ENCODE measurements around the gene EIF4EBP2. TPM values are rescaled to one million over a fixed set of nuclear protein-coding genes. Genes with fewer than 3 reads are reported as not detected.

Gene EIF4EBP2
- total and polyA plus RNA-seq, 2 of the 13 experiments (the other 11 are each of a cell fraction or from before 2014, with no cell fraction given) = 16.9 to 22.0 TPM

Other genes with a start within 250 kb of the EIF4EBP2 start
- gene SAR1A, start 233.6 kb upstream of the EIF4EBP2 start, total RNA-seq (2016; rRNA removed; fragmentation: Illumina TruSeq; extraction: Trizol) = 104 and 117 TPM in 2 replicates
- gene SAR1A, start 233.6 kb upstream of the EIF4EBP2 start, polyA plus RNA-seq (2011; rRNA removed) = 42.7 and 51.4 TPM in 2 replicates
- 250 and 371 TPM in 2 replicates for gene PPA1, start 170.7 kb upstream of the EIF4EBP2 start, total RNA-seq (2016; rRNA removed; fragmentation: Illumina TruSeq; extraction: Trizol)
- gene PPA1, start 170.7 kb upstream of the EIF4EBP2 start, polyA plus RNA-seq (2011; rRNA removed) = 104 and 136 TPM in 2 replicates
- gene NPFFR1, start 120.1 kb upstream of the EIF4EBP2 start, total RNA-seq (2016; rRNA removed; fragmentation: Illumina TruSeq; extraction: Trizol) = under 0.01 TPM in 1 of 2 replicates, not detected in the other
- not detected in 2 replicates for gene NPFFR1, start 120.1 kb upstream of the EIF4EBP2 start, polyA plus RNA-seq (2011; rRNA removed)
- gene LRRC20, start 21.5 kb upstream of the EIF4EBP2 start, total RNA-seq (2016; rRNA removed; fragmentation: Illumina TruSeq; extraction: Trizol) = 37.5 and 38.6 TPM in 2 replicates
- gene LRRC20, start 21.5 kb upstream of the EIF4EBP2 start, polyA plus RNA-seq (2011; rRNA removed) = 31.1 and 37.0 TPM in 2 replicates
- 0.24 TPM in 1 of 2 replicates, not detected in the other for gene NODAL, start 37.5 kb downstream of the EIF4EBP2 start, total RNA-seq (2016; rRNA removed; fragmentation: Illumina TruSeq; extraction: Trizol)
- gene NODAL, start 37.5 kb downstream of the EIF4EBP2 start, polyA plus RNA-seq (2011; rRNA removed) = not detected in 2 replicates
- gene PALD1, start 74.6 kb downstream of the EIF4EBP2 start, total RNA-seq (2016; rRNA removed; fragmentation: Illumina TruSeq; extraction: Trizol) = 0.06 and 0.07 TPM in 2 replicates
- gene PALD1, start 74.6 kb downstream of the EIF4EBP2 start, polyA plus RNA-seq (2011; rRNA removed) = 0.08 and 0.09 TPM in 2 replicates
- 0.32 and 1.00 TPM in 2 replicates for gene PRF1, start 198.6 kb downstream of the EIF4EBP2 start, total RNA-seq (2016; rRNA removed; fragmentation: Illumina TruSeq; extraction: Trizol)
- 1.4 and 1.7 TPM in 2 replicates for gene PRF1, start 198.6 kb downstream of the EIF4EBP2 start, polyA plus RNA-seq (2011; rRNA removed)